ENCODE data around the gene YARS1. TPM values are rescaled to one million over a fixed set of nuclear protein-coding genes. Genes with fewer than 3 reads are reported as not detected.
A peak's percentile ranks its signal among the peaks of the same experiment; 100 is the strongest.

The YARS1 gene
- polyA plus RNA-seq, 2 of the 4 experiments (the other 2 are of a cell fraction): 92.5 to 103 TPM

DNA sequence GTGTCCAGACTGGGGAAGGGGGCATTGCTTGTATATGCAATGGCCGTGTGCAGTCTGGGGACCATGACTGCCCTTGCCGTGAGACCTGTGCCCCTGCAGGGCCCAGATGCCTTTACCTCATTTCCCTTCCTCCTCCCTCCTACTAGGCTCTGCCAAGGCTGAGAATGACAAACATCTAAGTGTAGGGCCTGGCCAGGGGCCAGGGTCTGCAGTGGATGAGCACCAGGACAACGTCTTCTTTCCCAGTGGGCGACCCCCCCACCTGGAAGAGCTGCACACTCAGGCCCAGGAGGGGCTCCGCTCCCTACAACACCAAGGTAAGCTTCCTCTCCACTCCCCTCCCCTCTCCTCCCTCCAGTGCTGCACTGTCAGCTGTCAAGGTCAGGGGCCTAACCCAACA is 49.5 kb downstream of the YARS1 start (continued):
- TF ChIP-seq, protein P1, sequence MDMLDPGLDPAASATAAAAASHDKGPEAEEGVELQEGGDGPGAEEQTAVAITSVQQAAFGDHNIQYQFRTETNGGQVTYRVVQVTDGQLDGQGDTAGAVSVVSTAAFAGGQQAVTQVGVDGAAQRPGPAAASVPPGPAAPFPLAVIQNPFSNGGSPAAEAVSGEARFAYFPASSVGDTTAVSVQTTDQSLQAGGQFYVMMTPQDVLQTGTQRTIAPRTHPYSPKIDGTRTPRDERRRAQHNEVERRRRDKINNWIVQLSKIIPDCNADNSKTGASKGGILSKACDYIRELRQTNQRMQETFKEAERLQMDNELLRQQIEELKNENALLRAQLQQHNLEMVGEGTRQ (IDR thresholded peaks at IDR 0.05): no peak
- TF ChIP-seq ZFP36 (IDR thresholded peaks at IDR 0.05; ENCODE audit: borderline replicate concordance, partially characterized antibody): no peak
- TF ChIP-seq HEYL (CRISPR knock-in tag; IDR thresholded peaks at IDR 0.05): no peak

- Histone ChIP-seq H3K9me3 (no peaks in the 10 kb centered on the region), H3K4me1 (peaks cover 90% of the 10 kb centered on the region), H3K27ac (peak overlapping the region; percentile 64 to 99), H3K4me3 (no peak overlapping the region), H3K4me2 (peak overlapping the region; percentile 52)
- FAIRE-seq (no peak), ATAC-seq (no peak; a peak in 2 of 6 replicates), DNase-seq (ENCODE audit: low read depth in 1 of 2, low spot score in 1 of 2) (no peak)
- whole genome bisulfite sequencing (ENCODE audit: missing lambda C conversion rate): 39% methylated on average over 8 of the region's 8 CpGs
- CTCF ChIA-PET: interaction anchor here (1.4 kb wide), 1 partner anchor 55 kb away, joined by 7 read pairs; no protein-coding TSS in a partner anchor
- TF ChIP-seq HEYL (CRISPR knock-in tag; IDR thresholded peaks at IDR 0.05): no peak
- no peak for TF ChIP-seq ZFP36 (IDR thresholded peaks at IDR 0.05; ENCODE audit: borderline replicate concordance, partially characterized antibody)
- no peak for TF ChIP-seq FOSL2 (IDR thresholded peaks at IDR 0.05)
- no peak for TF ChIP-seq FOSL2 (CRISPR knock-in tag; IDR thresholded peaks at IDR 0.05)
- no peak for TF ChIP-seq RARB (CRISPR knock-in tag; IDR thresholded peaks at IDR 0.05)
- TF ChIP-seq PBX3 (IDR thresholded peaks at IDR 0.05): no peak
- TF ChIP-seq, protein P2, sequence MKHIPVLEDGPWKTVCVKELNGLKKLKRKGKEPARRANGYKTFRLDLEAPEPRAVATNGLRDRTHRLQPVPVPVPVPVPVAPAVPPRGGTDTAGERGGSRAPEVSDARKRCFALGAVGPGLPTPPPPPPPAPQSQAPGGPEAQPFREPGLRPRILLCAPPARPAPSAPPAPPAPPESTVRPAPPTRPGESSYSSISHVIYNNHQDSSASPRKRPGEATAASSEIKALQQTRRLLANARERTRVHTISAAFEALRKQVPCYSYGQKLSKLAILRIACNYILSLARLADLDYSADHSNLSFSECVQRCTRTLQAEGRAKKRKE (CRISPR knock-in tag; IDR thresholded peaks at IDR 0.05; ENCODE audit: low read depth): no peak
- TF ChIP-seq RCOR1 (IDR thresholded peaks at IDR 0.05; ENCODE audit: low read depth, low read length): no peak
- TF ChIP-seq HOXB5 (CRISPR knock-in tag; IDR thresholded peaks at IDR 0.05): no peak
- TF ChIP-seq, protein P3, sequence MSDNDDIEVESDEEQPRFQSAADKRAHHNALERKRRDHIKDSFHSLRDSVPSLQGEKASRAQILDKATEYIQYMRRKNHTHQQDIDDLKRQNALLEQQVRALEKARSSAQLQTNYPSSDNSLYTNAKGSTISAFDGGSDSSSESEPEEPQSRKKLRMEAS (IDR thresholded peaks at IDR 0.05): no peak
- TF ChIP-seq TFCP2L1 (CRISPR knock-in tag; IDR thresholded peaks at IDR 0.05): no peak
- no peak for TF ChIP-seq CHD4 (IDR thresholded peaks at IDR 0.05; ENCODE audit: borderline replicate concordance)
- no peak for TF ChIP-seq SMC3 (IDR thresholded peaks at IDR 0.05)
- TF ChIP-seq CTCF (IDR thresholded peaks at IDR 0.05): no peak
- TF ChIP-seq POLR2AphosphoS2 (conservative IDR thresholded peaks at IDR 0.05; ENCODE audit: low read length): no peak
- TF ChIP-seq EP300 (IDR thresholded peaks at IDR 0.05): no peak
- POLR2A ChIA-PET: no interaction called here
These were observed 50.0 kb downstream of the YARS1 start for GRCh38 chr1:32767156-32767555.

DNA sequence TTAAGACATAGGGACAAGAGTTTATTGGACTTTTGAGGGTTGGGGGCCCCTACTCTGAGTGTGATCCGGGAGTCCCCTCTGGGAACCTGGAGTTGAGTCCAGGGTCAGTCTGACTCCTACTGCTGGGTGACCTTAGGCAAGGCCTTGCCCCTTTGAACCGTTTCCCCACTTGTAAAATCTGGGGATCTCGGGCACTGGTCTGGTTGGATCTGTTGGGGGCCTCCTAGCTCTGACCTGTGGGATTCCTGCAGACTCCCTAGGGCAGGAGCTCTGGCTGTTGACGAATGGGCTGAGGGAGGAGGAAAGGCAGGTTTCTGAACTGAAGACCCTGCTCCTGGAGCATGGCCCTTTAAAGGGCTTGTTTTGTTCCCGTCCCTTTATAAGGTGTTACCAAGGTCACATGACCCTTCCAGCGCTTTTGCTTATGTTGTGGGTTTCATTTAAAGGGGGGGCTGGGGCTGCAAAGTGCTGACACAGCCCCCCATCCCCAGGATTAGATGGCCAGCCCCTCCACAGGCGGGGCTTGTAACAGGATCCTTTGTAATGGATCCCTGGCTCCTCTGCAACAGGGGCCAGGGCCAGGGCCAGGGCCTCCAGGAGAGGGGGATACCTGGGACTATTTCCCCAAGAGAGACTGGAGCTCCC is 50.7 kb downstream of the YARS1 start:
- POLR2A ChIA-PET: no interaction called here
- Histone ChIP-seq H3K27ac (peak overlapping the region; percentile 64 to 99), H3K4me1 (peaks cover 91% of the 10 kb centered on the region), H3K4me2 (peak overlapping the region; percentile 52), H3K4me3 (no peak overlapping the region), H3K9me3 (no peaks in the 10 kb centered on the region)
- DNase-seq (ENCODE audit: low read depth in 1 of 2, low spot score in 1 of 2): no peak
- WGBS (ENCODE audit: missing lambda C conversion rate): 64% methylated on average over 6 of the region's 7 CpGs
- CTCF ChIA-PET: interaction anchor here (1.4 kb wide), 1 partner anchor 54 kb away, joined by 7 read pairs; no protein-coding TSS in a partner anchor
- ATAC-seq: no peak
- FAIRE-seq: no peak
- no peak for TF ChIP-seq TP53 (CRISPR knock-in tag; IDR thresholded peaks at IDR 0.05)
- TF ChIP-seq ZC3H11A (IDR thresholded peaks at IDR 0.05): no peak
- TF ChIP-seq RFX5 (IDR thresholded peaks at IDR 0.05): no peak
- no peak for TF ChIP-seq BCL3 (IDR thresholded peaks at IDR 0.05)
- TF ChIP-seq EP300 (IDR thresholded peaks at IDR 0.05): no peak
- no peak for TF ChIP-seq NR3C1 (IDR thresholded peaks at IDR 0.05)
- TF ChIP-seq, protein P4, sequence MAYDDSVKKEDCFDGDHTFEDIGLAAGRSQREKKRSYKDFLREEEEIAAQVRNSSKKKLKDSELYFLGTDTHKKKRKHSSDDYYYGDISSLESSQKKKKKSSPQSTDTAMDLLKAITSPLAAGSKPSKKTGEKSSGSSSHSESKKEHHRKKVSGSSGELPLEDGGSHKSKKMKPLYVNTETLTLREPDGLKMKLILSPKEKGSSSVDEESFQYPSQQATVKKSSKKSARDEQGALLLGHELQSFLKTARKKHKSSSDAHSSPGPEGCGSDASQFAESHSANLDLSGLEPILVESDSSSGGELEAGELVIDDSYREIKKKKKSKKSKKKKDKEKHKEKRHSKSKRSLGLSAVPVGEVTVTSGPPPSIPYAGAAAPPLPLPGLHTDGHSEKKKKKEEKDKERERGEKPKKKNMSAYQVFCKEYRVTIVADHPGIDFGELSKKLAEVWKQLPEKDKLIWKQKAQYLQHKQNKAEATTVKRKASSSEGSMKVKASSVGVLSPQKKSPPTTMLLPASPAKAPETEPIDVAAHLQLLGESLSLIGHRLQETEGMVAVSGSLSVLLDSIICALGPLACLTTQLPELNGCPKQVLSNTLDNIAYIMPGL (CRISPR knock-in tag; IDR thresholded peaks at IDR 0.05; ENCODE audit: borderline replicate concordance): no peak
- no peak for TF ChIP-seq EHF (CRISPR knock-in tag; IDR thresholded peaks at IDR 0.05)
- no peak for TF ChIP-seq PBX3 (IDR thresholded peaks at IDR 0.05)
- TF ChIP-seq CHD2 (IDR thresholded peaks at IDR 0.05; ENCODE audit: low read length, partially characterized antibody): no peak
- TF ChIP-seq, protein P5, sequence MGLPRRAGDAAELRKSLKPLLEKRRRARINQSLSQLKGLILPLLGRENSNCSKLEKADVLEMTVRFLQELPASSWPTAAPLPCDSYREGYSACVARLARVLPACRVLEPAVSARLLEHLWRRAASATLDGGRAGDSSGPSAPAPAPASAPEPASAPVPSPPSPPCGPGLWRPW (IDR thresholded peaks at IDR 0.05): no peak

All from A549 (cell line).